IMR-90 (cell line): ENCODE measurements around the gene ANKRD44.

Experiments used
- CEBPB ChIP-seq: IDR thresholded peaks from 2 replicates; pipeline ENCODE4 v1.6.1; 2012; ENCODE audit warnings: low read depth, low read length, improper control_type of control experiment
- CTCF ChIP-seq: conservative IDR thresholded peaks from 2 replicates; pipeline ENCODE4 v1.5.1; 2012; ENCODE audit warnings: mild to moderate bottlenecking, low read depth, low read length, improper control_type of control experiment
- ELK1 ChIP-seq: fragments of 150-350 bp; IDR thresholded peaks from 2 replicates; pipeline ENCODE4 v1.6.1; 2016; ENCODE audit warnings: low read depth, mild to moderate bottlenecking, low read length, moderate library complexity, borderline replicate concordance
- FOS ChIP-seq: fragments of 150-350 bp; IDR thresholded peaks from 2 replicates; pipeline ENCODE4 v1.6.1; 2016; ENCODE audit warnings: low read depth, low read length
- MXI1 ChIP-seq: IDR thresholded peaks from 2 replicates; pipeline ENCODE4 v1.6.1; 2012; ENCODE audit warnings: low read depth, mild to moderate bottlenecking, low read length, moderate library complexity, borderline replicate concordance
- NFE2L2 ChIP-seq: fragments of 150-350 bp; IDR thresholded peaks from 2 replicates; pipeline ENCODE4 v1.6.1; 2016; ENCODE audit warnings: low read depth, mild to moderate bottlenecking, low read length
- POLR2A ChIP-seq: IDR thresholded peaks from 2 replicates; pipeline ENCODE4 v1.6.1; 2012; ENCODE audit warnings: mild to moderate bottlenecking, low read depth, low read length
- RFX5 ChIP-seq: IDR thresholded peaks from 2 replicates; pipeline ENCODE4 v1.8.0; 2012; ENCODE audit warnings: low read depth, mild to moderate bottlenecking, low read length, moderate library complexity
- SMC3 ChIP-seq: fragments of 150-350 bp; IDR thresholded peaks from 2 replicates; pipeline ENCODE4 v1.6.1; 2016; ENCODE audit warnings: low read depth, mild to moderate bottlenecking, antibody characterized with exemption, low read length, moderate library complexity
- USF2 ChIP-seq: fragments of 150-350 bp; IDR thresholded peaks from 2 replicates; pipeline ENCODE4 v1.6.1; 2017; ENCODE audit warnings: mild to moderate bottlenecking, antibody characterized with exemption, low read length, low read depth

GRCh38 chr2:197208841-197209240, 101.7 kb downstream of the ANKRD44 start:
- TF ChIP-seq CTCF (no peak), CEBPB (no peak), ELK1 (no peak), USF2 (no peak), POLR2A (no peak), NFE2L2 (no peak), MXI1 (no peak), RFX5 (no peak), SMC3 (no peak), FOS (no peak)
